Measurements from ENCODE around the gene CTSC.

Gene CTSC

GRCh38 chr11:88379130-88379529 is 41.6 kb upstream of the CTSC start:
- no peak for TF ChIP-seq TAF1 (IDR thresholded peaks at IDR 0.05; ENCODE audit: borderline replicate concordance, insufficient read depth, low read length)
- no peak for TF ChIP-seq SIN3A (IDR thresholded peaks at IDR 0.05; ENCODE audit: borderline replicate concordance, insufficient read depth, low read length)
- no peak for TF ChIP-seq REST (IDR thresholded peaks at IDR 0.05; ENCODE audit: insufficient read depth in 1 of 2, low read depth in 2 of 2, low read length in 2 of 2)
- TF ChIP-seq POLR2AphosphoS5 (IDR thresholded peaks at IDR 0.05; ENCODE audit: low read depth, low read length), result no peak
- TF ChIP-seq FOXP2 (optimal IDR thresholded peaks at IDR 0.05; ENCODE audit: borderline replicate concordance, extremely low read depth, extremely low read length, insufficient read depth), result no peak

GRCh38 chr11:88378422-88379066 is 41.0 kb upstream of the CTSC start:
- TF ChIP-seq FOXP2 (optimal IDR thresholded peaks at IDR 0.05; ENCODE audit: borderline replicate concordance, extremely low read depth, extremely low read length, insufficient read depth) (no peak), POLR2AphosphoS5 (IDR thresholded peaks at IDR 0.05; ENCODE audit: low read depth, low read length) (no peak), TAF1 (IDR thresholded peaks at IDR 0.05; ENCODE audit: borderline replicate concordance, insufficient read depth, low read length) (no peak), SIN3A (IDR thresholded peaks at IDR 0.05; ENCODE audit: borderline replicate concordance, insufficient read depth, low read length) (no peak), REST (IDR thresholded peaks at IDR 0.05; ENCODE audit: insufficient read depth in 1 of 2, low read depth in 2 of 2, low read length in 2 of 2) (no peak)

- TF ChIP-seq POLR2AphosphoS5 (IDR thresholded peaks at IDR 0.05; ENCODE audit: low read depth, low read length) (no peak), REST (IDR thresholded peaks at IDR 0.05; ENCODE audit: insufficient read depth in 1 of 2, low read depth in 2 of 2, low read length in 2 of 2) (no peak), FOXP2 (optimal IDR thresholded peaks at IDR 0.05; ENCODE audit: borderline replicate concordance, extremely low read depth, extremely low read length, insufficient read depth) (no peak), SIN3A (IDR thresholded peaks at IDR 0.05; ENCODE audit: borderline replicate concordance, insufficient read depth, low read length) (no peak), TAF1 (IDR thresholded peaks at IDR 0.05; ENCODE audit: borderline replicate concordance, insufficient read depth, low read length) (no peak)
Measured at GRCh38 chr11:88377646-88378045, 40.1 kb upstream of the CTSC start.

DNA sequence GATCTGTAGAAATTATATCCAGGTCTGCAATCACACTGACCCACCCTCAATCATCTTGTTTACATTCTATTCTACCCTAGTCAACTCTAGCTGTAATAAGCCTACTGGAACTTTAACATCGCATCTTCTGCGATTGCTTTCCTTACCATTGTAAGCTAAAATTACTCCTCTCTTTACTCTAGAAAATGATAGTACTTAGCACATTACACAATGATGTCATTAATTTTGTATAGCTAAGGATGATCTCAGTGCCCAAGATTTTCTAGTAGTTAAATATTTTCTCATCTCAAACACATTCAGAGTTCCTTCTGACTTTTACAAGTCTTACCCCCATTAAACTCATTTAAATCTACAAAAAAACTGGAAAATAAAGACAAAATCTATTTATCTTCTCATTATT is 39.6 kb upstream of the CTSC start:
- TF ChIP-seq POLR2AphosphoS5 (IDR thresholded peaks at IDR 0.05; ENCODE audit: low read depth, low read length) (no peak), SIN3A (IDR thresholded peaks at IDR 0.05; ENCODE audit: borderline replicate concordance, insufficient read depth, low read length) (no peak), REST (IDR thresholded peaks at IDR 0.05; ENCODE audit: insufficient read depth in 1 of 2, low read depth in 2 of 2, low read length in 2 of 2) (no peak), TAF1 (IDR thresholded peaks at IDR 0.05; ENCODE audit: borderline replicate concordance, insufficient read depth, low read length) (no peak), FOXP2 (optimal IDR thresholded peaks at IDR 0.05; ENCODE audit: borderline replicate concordance, extremely low read depth, extremely low read length, insufficient read depth) (no peak)

All from PFSK-1 (cell line).